T-helper 9 cell (primary cell): Measurements from ENCODE around the gene RTN4RL2.

Source experiments
- DNase-seq: peaks from one replicate; pipeline ENCODE4 v3.0.0-alpha.2; 2020

Gene RTN4RL2

GRCh38 chr11:57463671-57464538, 3.6 kb downstream of the RTN4RL2 start:
- no peak for DNase-seq

GRCh38 chr11:57464539-57465181, 4.3 kb downstream of the RTN4RL2 start:
- no peak for DNase-seq

GRCh38 chr11:57466680-57467079, 6.4 kb downstream of the RTN4RL2 start:
- no peak for DNase-seq

DNA sequence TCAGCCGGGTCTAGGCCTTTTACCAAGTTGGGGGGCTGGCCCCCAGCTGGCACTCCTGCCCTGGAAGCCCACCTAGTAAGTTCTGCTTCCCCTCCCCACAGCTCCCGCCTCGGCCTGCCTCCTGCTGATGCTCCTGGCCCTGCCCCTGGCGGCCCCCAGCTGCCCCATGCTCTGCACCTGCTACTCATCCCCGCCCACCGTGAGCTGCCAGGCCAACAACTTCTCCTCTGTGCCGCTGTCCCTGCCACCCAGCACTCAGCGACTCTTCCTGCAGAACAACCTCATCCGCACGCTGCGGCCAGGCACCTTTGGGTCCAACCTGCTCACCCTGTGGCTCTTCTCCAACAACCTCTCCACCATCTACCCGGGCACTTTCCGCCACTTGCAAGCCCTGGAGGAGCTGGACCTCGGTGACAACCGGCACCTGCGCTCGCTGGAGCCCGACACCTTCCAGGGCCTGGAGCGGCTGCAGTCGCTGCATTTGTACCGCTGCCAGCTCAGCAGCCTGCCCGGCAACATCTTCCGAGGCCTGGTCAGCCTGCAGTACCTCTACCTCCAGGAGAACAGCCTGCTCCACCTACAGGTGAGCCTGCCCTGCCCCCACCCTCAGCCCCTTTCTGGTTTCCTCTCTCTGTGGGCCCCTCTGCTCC, 7.3 kb downstream of the RTN4RL2 start:
- no peak for DNase-seq

- DNase-seq: no peak
Measured at GRCh38 chr11:57468276-57468675, 7.9 kb downstream of the RTN4RL2 start.

- no peak for DNase-seq
Measured at GRCh38 chr11:57469268-57469667, 8.9 kb downstream of the RTN4RL2 start.

- DNase-seq: no peak
Measured at GRCh38 chr11:57471496-57471895, 11.2 kb downstream of the RTN4RL2 start.

DNA sequence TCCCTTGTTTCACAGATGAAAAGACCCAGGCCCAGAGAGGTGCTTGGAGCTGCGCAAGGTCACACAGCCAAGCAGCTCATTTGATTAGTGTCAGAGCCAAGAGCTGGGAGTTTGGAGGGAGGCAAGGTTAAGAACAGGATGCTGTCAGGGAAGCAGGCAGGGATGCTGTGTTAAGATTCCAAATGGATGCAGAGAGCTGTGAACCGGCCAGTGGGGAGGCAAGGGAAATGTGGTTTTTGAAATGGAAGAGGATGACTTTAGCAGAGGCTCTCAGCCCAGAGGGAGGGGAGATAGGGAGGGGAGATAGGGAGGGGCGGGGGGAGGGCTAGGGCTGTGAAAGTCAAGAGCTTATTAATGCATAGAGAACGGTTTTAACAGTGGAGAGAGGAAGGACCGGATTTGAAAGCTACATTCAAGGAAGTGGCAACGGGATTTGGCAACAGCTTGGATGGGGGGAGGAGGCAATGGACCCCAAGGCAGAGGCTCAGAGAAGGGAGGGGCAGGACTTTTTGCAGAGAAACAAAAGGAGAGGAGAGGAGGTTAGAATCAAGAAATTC, 13.0 kb downstream of the RTN4RL2 start:
- DNase-seq: no peak

GRCh38 chr11:57474017-57474802, 13.9 kb downstream of the RTN4RL2 start:
- DNase-seq: no peak

DNA sequence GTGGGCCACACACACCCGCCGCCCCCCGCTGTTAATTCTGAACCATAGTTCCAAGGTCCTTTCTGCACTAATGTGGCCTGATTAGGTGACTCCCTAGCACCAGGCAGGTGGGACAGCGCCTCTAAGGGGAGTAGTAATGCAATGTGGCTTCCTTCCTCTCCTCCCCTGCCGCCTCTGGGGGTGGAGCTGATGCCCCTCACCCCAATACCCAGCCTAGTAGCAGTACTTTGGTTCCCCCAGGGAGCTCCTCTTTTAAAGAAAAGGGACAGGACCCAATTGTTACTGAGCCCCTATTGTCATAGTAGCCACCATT, 14.4 kb downstream of the RTN4RL2 start:
- DNase-seq: no peak

- no peak for DNase-seq
Measured at GRCh38 chr11:57475191-57475590, 14.9 kb downstream of the RTN4RL2 start.

- no peak for DNase-seq
Measured at GRCh38 chr11:57475671-57476046, 15.3 kb downstream of the RTN4RL2 start.

DNA sequence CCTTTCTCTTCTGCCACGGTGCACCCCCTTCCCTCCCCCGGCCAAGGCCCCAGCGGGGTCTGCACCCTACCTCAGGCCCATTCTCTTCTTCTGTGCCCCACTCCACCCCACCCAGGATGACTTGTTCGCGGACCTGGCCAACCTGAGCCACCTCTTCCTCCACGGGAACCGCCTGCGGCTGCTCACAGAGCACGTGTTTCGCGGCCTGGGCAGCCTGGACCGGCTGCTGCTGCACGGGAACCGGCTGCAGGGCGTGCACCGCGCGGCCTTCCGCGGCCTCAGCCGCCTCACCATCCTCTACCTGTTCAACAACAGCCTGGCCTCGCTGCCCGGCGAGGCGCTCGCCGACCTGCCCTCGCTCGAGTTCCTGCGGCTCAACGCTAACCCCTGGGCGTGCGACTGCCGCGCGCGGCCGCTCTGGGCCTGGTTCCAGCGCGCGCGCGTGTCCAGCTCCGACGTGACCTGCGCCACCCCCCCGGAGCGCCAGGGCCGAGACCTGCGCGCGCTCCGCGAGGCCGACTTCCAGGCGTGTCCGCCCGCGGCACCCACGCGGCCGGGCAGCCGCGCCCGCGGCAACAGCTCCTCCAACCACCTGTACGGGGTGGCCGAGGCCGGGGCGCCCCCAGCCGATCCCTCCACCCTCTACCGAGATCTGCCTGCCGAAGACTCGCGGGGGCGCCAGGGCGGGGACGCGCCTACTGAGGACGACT, 15.9 kb downstream of the RTN4RL2 start:
- DNase-seq: no peak

DNA sequence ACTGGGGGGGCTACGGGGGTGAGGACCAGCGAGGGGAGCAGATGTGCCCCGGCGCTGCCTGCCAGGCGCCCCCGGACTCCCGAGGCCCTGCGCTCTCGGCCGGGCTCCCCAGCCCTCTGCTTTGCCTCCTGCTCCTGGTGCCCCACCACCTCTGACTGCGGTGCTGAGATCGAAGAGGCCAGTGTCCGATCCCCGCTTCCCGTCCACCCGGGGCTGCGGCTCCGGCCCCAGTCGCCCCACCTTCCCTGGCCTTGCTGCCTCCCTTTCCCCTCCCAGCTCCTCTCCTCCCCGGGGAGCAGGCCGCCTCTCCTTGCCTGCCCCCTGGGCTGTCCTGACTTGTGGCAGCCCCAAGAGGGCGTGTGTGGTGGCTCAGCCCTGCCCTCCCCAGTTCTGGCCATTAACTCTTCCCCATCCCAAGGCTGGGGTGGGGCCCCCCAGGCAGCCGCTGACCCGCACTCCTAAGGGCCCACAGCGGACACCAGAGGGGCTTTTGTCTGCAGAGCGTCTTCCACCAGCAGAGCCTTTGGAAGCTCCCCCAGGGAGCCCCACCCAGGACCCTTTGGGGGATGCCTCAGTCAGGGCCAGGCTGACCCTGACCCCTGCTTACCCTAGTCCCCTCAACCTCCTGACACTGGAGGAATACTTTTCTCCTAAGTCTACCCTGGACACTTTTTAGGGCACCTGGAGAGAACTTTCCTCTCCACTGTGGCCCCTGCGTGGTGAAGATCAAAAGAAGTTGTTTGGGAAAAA, 16.6 kb downstream of the RTN4RL2 start:
- no peak for DNase-seq

- DNase-seq: no peak
Measured at GRCh38 chr11:57477507-57478189, 17.3 kb downstream of the RTN4RL2 start.

- no peak for DNase-seq
Measured at GRCh38 chr11:57479021-57479663, 18.8 kb downstream of the RTN4RL2 start.

GRCh38 chr11:57479911-57480310, 19.6 kb downstream of the RTN4RL2 start:
- no peak for DNase-seq

- peak; percentile 51 for DNase-seq
Measured at GRCh38 chr11:57480409-57481137, 20.2 kb downstream of the RTN4RL2 start.

DNA sequence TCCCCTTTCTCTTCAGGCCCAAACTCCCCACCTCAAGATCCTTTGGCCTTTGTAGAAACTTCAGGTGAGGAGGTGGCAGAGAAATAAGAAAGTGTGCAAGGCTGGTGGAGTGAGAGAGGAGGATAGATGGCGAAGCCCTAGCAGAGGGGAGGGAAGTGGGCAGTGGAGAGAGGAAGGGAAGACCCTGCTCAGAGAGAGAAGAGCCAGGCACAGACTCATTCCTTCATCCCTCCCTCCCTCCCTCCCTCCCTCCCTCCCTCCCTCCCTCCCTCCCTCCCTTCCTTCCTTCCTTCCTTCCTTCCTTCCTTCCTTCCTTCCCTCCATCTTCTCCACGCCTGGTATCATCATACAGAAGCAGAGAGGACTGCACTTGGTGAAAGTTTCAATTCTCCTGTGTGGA, 21.0 kb downstream of the RTN4RL2 start:
- DNase-seq: no peak
